ENCODE measurements around the gene FER1L5. TPM values are rescaled to one million over a fixed set of nuclear protein-coding genes. Genes with fewer than 3 reads are reported as not detected.

The FER1L5 gene
- total RNA-seq, 1 experiment from 2014 or later, result 0.09 TPM

GRCh38 chr2:96663177-96663576 is 20.6 kb downstream of the FER1L5 start:
- H3K36me3 ChIP-seq (ENCODE audit: low read depth), result 0 out of 2 replicates have a peak, but pooled peaks cover 4% of the 10 kb centered on the region
- BruUV-seq (replicated peaks), result no TSS peak
- H3K4me1 ChIP-seq (replicated peaks; ENCODE audit: insufficient read depth), result peaks cover 19% of the 10 kb centered on the region
- H3K9me3 ChIP-seq (ENCODE audit: insufficient read depth, low read depth), result peaks cover 17% of the 10 kb centered on the region
- no peak overlapping the region for H2AFZ ChIP-seq
- CTCF ChIA-PET, result no interaction called here
- peaks cover 25% of the 10 kb centered on the region for H3F3A ChIP-seq (ENCODE audit: insufficient read depth, low read depth)
- H3K9me2 ChIP-seq (ENCODE audit: insufficient read depth), result no peaks in the 10 kb centered on the region
- H3K4me2 ChIP-seq, result no peak overlapping the region
- no peaks in the 10 kb centered on the region for H4K20me1 ChIP-seq (ENCODE audit: insufficient read depth)
- H3K79me2 ChIP-seq (ENCODE audit: low read depth), result no peaks in the 10 kb centered on the region
- no peaks in the 10 kb centered on the region for H3K27me3 ChIP-seq (ENCODE audit: insufficient read depth, low read depth)
- no peak overlapping the region for H3K27ac ChIP-seq
- no peak for TF ChIP-seq EZH2 (IDR thresholded peaks at IDR 0.05; ENCODE audit: low read depth)
- TF ChIP-seq, protein P1, sequence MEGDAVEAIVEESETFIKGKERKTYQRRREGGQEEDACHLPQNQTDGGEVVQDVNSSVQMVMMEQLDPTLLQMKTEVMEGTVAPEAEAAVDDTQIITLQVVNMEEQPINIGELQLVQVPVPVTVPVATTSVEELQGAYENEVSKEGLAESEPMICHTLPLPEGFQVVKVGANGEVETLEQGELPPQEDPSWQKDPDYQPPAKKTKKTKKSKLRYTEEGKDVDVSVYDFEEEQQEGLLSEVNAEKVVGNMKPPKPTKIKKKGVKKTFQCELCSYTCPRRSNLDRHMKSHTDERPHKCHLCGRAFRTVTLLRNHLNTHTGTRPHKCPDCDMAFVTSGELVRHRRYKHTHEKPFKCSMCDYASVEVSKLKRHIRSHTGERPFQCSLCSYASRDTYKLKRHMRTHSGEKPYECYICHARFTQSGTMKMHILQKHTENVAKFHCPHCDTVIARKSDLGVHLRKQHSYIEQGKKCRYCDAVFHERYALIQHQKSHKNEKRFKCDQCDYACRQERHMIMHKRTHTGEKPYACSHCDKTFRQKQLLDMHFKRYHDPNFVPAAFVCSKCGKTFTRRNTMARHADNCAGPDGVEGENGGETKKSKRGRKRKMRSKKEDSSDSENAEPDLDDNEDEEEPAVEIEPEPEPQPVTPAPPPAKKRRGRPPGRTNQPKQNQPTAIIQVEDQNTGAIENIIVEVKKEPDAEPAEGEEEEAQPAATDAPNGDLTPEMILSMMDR (conservative IDR thresholded peaks at IDR 0.05), result no peak
- no peak for DNase-seq
- POLR2A ChIA-PET (ENCODE audit: unreplicated experiment), result no interaction called here
- intact Hi-C loops (cut with micrococcal nuclease; ENCODE audit: unreplicated experiment), result no loop called here
- H3K4me3 ChIP-seq, result no peak overlapping the region

GRCh38 chr2:96663829-96664228 is 21.3 kb downstream of the FER1L5 start:
- DNase-seq, result no peak
- H3F3A ChIP-seq (ENCODE audit: insufficient read depth, low read depth), result peaks cover 25% of the 10 kb centered on the region
- TF ChIP-seq EZH2 (IDR thresholded peaks at IDR 0.05; ENCODE audit: low read depth), result no peak
- TF ChIP-seq, protein P1 (conservative IDR thresholded peaks at IDR 0.05), result no peak
- ChIA-PET POLR2A (ENCODE audit: unreplicated experiment) (interaction anchor here (0.6 kb wide), 1 partner anchor 250 kb away, joined by 4 read pairs; no protein-coding TSS in a partner anchor), CTCF (no interaction called here)
- no peak overlapping the region for H3K4me2 ChIP-seq
- H3K9me3 ChIP-seq (ENCODE audit: insufficient read depth, low read depth), result peaks cover 17% of the 10 kb centered on the region
- H3K4me1 ChIP-seq (replicated peaks; ENCODE audit: insufficient read depth), result peaks cover 19% of the 10 kb centered on the region
- intact Hi-C loops (cut with micrococcal nuclease; ENCODE audit: unreplicated experiment), result no loop called here
- no peaks in the 10 kb centered on the region for H3K9me2 ChIP-seq (ENCODE audit: insufficient read depth)
- no peak overlapping the region for H2AFZ ChIP-seq
- H4K20me1 ChIP-seq (ENCODE audit: insufficient read depth), result no peaks in the 10 kb centered on the region
- no peaks in the 10 kb centered on the region for H3K27me3 ChIP-seq (ENCODE audit: insufficient read depth, low read depth)
- H3K79me2 ChIP-seq (ENCODE audit: low read depth), result no peaks in the 10 kb centered on the region
- H3K4me3 ChIP-seq, result peak overlapping the region; percentile 23; the same call in 1 of the 2 replicates
- H3K27ac ChIP-seq, result peak overlapping the region; percentile 82
- H3K36me3 ChIP-seq (ENCODE audit: low read depth), result 0 out of 2 replicates have a peak, but pooled peaks cover 4% of the 10 kb centered on the region
- BruUV-seq (replicated peaks), result no TSS peak

DNA sequence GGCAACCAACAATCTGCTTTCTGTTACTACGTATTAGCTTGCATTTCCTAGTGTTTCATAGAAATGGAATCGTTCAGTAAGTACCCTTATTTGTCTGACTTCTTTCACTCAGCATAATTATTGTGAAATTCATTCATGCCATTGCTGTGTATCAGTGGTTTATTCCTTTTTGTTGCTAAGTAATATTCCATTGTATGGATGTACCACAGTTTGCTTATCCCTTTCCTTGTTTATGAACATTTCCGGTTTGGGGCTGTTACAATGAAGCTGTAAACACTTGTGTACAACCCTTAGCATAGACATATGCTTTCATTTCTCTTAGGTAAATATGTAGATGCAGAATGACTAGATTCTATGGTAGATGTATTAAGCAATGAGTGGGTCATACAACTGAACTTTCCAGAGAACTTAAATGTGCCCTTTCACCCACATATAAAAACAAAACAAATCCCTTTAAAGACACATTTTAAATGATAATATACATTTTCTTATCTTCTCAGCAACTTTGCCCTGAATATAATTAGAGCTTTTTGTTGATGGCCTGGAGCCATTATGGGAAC is 21.9 kb downstream of the FER1L5 start:
- peaks cover 19% of the 10 kb centered on the region for H3K4me1 ChIP-seq (replicated peaks; ENCODE audit: insufficient read depth)
- DNase-seq, result peak in 1 of 2 experiments; percentile 47
- peaks cover 25% of the 10 kb centered on the region for H3F3A ChIP-seq (ENCODE audit: insufficient read depth, low read depth)
- H3K27ac ChIP-seq, result peak overlapping the region; percentile 82
- ChIA-PET CTCF (no interaction called here), POLR2A (ENCODE audit: unreplicated experiment) (interaction anchor here (0.6 to 1.2 kb wide), 4 partner anchors 27 to 263 kb away, joined by 4 to 14 read pairs (median 10); partner anchors contain the start of gene CNNM4)
- H3K36me3 ChIP-seq (ENCODE audit: low read depth), result 0 out of 2 replicates have a peak, but pooled peaks cover 4% of the 10 kb centered on the region
- H3K9me2 ChIP-seq (ENCODE audit: insufficient read depth), result no peaks in the 10 kb centered on the region
- BruUV-seq (replicated peaks), result no TSS peak
- TF ChIP-seq, protein P1 (conservative IDR thresholded peaks at IDR 0.05), result no peak
- TF ChIP-seq EZH2 (IDR thresholded peaks at IDR 0.05; ENCODE audit: low read depth), result no peak
- H3K4me3 ChIP-seq, result peak overlapping the region; percentile 23; the same call in 1 of the 2 replicates
- no peaks in the 10 kb centered on the region for H3K79me2 ChIP-seq (ENCODE audit: low read depth)
- H3K9me3 ChIP-seq (ENCODE audit: insufficient read depth, low read depth), result peaks cover 17% of the 10 kb centered on the region
- H4K20me1 ChIP-seq (ENCODE audit: insufficient read depth), result no peaks in the 10 kb centered on the region
- intact Hi-C loops (cut with micrococcal nuclease; ENCODE audit: unreplicated experiment), result no loop called here
- no peaks in the 10 kb centered on the region for H3K27me3 ChIP-seq (ENCODE audit: insufficient read depth, low read depth)
- peak overlapping the region; percentile 65 for H2AFZ ChIP-seq
- peak overlapping the region; percentile 67 for H3K4me2 ChIP-seq

Data from PC-9 (cell line).